NCI-H1092 (cell line): ENCODE results near the gene EDIL3.
"Not testable (repeated sequence)": the region's sequence is repeated elsewhere in the genome, so short reads cannot be mapped to it uniquely, and the experiment has no call there.

Source experiments
- DNase-seq: peaks from one replicate; lab custom pipeline; 2025; lab: John Stamatoyannopoulos, UW

Gene EDIL3

DNA sequence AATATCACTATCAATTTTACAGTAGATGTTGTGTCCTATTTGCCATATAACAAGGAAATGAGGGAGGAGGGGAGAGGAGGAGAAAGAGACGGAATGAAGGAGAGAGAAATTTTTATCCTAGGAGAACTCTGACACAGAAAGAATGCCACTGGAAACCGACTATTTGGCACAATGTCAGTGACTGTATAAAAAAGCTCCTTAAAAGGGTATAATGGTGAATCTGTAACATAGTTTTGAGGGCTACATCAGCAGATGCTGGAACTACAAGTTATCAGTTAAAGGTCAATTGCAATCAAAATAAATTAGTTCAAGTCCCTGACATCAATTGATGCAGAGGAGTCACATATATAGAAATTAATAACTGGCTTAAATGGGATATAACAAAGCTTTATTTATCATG lies 5.7 kb downstream of the EDIL3 start:
- no peak for DNase-seq

DNA sequence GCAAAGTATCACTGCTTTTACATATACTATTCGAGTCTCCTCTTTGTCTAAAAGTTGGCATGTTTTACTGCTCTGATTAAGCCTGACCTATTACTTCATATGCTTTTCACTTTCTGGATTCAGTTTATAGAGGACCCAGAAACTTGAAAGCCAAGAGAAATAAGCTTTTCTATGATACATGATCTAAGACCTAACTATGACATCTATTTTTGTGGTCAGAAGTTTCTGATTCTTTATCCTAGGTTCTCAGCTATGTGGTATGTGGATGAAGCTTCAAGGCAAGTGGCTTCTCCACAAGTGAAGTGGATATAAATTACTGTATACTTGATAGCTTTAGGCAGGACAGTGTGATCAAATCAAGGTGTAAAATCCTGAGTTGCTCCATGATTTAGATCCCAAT lies 6.3 kb downstream of the EDIL3 start:
- no peak for DNase-seq

DNA sequence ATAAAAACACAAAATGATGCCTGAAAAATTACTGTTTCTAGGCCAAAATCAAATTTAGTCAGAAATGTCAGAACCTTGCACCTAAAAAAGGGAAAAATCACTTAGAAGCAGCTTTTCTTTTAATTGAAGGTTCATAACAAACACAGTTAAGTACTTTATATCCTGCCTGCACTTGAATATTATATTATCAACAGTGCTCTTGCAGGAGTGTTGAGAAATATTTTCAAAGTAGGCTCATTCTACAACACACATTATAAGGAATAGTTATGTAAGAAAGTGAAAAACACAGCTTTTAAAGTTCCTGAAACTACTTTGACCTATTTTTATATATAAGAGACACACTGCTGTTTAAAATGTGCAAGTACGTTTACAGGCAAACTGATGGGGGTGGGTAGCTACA lies 8.3 kb downstream of the EDIL3 start:
- DNase-seq: no peak

DNA sequence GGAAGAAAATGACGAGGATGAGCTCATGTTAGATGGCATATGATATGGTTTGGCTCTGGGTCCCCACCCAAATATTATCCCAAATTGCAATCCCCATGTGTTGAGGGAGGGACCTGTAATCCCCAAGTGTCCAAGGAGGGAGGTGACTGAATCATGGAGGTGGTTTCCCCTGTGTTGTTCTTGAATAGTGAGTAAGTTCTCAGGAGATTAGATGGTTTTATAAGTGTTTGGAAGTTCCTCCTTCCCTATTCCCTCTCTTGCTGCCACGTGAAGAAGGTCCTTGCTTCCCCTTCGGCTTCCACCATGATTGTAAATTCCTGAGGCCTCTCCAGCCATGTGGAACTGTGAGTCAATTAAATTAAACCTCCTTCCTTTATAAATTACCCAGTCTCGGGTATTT lies 10.1 kb downstream of the EDIL3 start:
- DNase-seq: no peak

DNA sequence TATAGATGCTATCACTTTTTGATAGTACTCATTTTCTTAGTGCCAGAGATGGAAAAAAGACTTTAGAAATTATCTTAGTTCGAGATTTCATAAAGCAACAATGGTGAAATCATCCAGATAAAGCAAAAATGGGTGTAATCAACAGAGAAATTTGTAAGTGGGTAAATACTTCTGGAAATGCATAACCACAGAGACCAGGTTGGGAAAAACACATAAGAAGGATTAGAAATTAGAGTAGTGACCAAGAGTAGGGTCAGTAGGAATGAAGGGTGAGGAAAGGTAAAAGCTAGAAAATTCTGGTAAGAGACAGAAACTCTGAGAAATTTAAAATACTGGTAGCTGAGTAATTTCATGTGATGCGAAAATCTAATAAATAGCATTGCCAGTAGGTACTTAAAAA lies 11.2 kb downstream of the EDIL3 start:
- DNase-seq: no peak

DNA sequence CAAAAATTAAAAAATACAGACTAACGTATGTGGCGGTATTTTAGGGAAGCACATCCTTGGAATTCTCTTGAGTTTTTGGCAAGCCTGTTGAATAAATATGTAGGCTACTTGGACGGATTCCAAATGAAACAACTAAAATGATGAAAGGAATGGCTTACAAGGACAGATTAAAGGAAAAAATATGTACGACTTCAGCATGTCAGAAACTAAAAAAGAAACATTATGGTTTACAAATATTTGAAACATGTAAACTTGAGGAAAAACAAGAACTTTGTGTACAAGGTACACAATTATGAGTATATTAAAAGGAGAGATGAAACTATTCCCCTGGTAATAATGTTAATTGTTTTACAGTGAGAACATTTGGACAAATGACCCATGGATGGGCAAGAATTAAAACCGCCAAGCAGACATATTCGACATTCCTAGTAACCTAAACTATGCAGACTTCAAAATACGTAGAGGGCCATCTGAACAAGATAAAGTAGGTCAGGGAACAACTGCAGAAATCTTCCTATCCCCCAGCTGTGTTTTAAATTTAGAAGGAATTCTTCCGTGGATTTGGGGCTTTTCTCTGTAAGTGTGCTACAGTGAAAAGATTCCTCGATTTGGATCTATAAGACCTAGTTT lies 12.5 kb downstream of the EDIL3 start:
- DNase-seq: no peak

DNA sequence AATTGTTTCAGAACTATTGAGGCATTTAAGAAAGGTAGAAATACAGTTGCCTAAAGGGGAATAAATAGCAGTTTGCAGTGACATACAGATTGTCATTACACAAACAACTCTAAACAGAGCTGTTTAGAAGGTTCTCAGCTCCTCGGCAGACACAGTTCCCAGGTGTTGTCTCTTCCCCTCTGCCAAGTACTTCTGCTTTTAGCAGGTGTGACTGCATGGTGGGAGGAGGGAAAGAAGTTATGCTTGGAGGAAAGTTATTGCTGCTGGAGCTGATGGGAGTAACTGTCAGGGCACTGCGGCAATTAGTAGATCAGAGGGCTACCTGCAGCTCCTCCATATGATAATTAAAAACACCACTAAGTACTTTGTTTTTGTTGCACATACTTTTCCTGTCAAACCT lies 14.5 kb downstream of the EDIL3 start:
- DNase-seq: no peak

DNA sequence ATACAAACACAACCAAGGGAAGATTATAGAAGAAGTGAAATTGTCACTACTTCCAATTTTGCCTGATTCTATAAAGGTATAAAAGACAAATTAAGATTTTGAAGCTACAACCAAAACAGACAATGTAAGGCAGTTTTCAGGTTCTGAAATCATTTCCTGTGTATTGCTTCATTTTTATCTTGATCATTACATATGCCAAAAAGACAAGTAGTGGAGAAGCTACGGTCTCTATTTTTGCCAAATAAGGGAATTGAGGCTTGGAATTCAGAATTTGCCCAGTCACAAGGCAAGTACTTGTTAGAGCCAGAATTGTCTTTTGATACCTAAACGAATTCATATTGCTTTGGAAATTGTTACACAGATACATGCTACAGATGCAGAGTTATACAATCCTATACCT lies 20.6 kb downstream of the EDIL3 start:
- no peak for DNase-seq

DNA sequence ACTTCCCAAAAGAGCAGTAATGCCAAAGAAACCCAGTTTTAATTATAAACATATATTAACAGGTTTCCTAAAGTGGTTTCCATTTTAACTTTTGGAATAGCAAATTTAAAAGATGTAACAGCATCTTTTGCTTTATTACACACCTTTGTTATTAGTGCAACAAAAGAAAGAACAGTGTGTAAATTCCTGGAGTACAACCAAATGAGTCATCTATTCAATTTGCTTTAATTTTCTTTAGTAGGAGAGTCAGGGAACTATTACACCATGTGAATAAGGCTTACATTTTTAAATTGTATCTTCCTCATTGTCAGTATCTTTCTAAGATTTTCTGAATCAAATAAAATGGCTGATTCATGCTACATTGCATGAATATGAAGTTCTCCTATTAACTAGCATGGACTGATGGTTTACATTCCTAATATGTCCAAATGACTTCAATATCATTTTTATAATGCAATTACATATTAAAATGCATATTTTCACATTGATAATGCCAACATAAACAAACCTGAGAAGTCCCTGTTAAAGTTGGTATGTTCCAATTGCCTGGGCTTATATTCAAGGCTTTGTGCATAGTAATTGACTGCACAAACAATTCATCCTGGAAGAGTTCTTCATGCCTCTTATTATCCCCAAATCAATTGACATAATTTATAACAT lies 22.5 kb downstream of the EDIL3 start:
- no peak for DNase-seq

DNA sequence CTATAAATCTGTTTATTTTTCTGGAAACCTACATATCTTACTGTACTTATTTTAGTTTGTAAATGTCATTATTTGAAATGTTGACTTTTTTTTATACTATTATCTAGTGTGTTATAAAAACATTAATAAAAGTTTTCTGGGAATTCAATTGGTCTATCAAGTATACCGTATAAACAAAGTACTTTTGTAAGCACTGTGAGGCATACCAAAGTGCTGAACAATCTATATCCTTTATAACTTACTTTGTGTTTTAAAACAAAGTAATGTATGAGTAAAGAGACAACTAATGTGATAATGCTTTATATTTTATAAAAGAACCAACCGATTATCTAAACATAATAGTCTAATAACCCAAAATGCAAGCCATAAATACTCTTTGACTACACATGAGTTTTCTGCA lies 23.1 kb downstream of the EDIL3 start:
- no peak for DNase-seq

DNA sequence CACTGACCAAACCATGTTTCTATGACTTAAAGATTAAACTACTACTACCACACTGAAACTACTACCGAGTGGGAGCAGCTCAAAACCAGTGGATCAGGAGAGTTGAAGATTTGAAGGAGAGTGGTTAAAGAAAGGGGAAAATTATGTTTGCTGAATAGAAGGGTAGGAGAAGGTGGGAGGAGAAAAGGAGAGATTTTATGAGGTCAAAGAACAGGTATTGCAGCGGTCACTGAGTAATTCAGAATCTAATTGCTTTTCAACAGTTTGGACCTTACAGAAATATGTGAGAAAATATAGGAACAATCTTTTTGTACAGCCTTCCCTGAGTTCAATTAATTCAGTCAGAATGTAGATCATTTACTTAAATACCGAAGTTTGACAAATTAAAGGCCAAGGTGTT lies 24.6 kb downstream of the EDIL3 start:
- no peak for DNase-seq

DNA sequence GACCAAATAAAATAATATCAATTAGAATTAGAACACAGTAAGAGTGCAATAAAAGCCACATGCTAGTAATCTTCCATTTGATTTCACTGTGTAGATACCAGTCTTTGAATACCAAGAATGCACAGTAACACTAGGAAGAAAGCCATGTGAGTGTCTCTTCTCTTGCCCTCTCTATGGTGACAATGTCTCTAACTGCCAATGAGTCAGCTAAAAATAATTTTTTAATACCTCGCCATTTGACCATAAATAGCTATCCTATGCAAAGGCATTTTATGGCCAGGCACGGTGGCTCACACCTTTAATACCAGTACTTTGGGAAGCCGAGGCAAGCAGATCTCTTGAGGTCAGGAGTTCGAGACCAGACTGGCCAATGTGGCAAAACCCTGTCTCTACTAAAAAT lies 30.6 kb downstream of the EDIL3 start:
- no peak for DNase-seq

DNA sequence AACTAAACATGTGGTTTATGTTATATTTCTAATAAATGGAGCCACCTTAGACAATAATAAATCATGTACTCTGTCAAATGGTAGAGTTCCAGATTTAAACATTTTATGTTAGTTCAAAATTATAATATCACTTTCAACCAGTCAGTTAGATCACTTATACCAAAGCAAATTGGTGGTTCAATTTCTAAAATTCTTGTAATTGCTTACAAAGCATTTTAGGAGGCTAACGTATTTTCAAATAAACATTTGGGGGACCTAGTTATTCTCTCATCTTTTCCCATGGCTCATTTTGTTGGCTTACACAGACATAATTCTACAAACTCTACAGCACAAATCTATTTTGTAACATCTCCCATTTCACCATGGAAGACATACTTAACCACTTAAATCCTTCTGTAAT lies 39.9 kb downstream of the EDIL3 start:
- DNase-seq: no peak

DNA sequence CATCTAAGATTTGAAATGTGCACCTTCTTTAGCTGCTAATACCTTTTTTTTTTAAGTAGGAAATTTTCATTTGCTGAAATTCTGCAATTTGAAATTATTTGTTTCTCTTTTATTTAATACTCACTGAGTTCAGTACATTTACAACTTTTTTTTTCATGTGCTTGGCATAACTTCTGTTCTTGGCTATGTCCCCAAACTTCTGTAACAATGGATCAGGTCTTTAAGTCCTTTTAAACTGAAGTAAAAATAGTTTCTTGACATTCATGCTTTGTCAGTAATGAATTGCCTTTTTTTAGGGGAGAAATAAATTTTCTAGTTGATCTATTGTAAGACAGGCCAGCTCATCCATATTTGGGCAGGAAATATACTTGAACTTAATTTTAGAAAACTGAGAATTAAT lies 41.5 kb downstream of the EDIL3 start:
- DNase-seq: no peak

DNA sequence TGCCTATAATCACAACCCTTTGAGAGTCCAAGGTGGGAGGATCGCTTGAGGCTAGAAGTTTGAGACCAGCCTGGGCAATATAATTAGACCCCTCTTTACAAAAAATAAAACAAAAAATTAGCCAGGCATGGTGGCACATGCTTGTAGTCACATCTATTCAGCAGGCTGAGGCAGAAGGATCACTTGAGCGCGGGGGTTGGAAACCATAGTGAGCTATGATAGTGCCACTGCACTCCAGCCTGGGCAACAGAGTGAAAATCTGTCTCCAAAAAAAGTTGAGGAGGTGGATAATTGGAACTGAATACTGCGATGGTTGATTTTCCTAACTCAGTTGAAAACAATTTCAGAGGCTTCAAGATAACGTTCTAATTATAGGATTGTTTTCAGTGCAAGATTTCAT lies 52.6 kb downstream of the EDIL3 start:
- no peak for DNase-seq

DNA sequence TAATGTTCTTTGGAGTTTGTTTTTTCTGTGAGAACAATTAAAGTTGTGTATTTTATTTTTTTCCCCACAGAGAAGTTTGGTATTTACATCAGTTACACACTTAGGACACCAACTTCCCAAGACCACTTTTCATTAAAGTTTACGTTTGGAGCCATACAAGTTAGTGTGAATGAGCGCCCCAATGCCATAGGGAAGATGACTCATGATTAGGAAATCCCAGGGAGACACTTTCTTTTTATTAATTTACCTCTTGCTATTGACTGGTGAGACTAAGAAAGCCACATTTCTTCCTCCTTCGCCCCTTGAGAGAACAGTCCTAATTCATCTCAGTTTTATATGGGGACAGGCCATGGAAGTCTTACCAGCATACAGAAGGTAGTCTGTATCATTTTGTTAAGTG lies 57.1 kb downstream of the EDIL3 start:
- no peak for DNase-seq

DNA sequence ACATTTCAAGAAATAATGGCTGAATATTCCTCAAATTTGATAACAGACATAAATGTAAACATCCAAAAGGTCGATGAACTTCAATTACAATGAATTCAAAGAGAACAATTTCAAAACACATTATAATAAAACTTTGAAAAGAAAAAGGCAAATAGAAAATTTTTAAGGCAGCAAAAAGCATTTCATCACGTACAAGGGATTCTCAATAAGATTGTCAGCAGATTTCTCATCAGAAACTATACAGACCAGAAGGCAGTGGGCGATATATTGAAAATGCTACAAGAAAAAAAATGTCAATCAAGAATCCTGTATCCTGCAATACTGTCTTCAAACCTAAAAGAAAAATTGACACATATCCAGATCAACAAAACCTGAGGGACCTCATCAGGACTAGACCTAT lies 62.0 kb downstream of the EDIL3 start:
- no peak for DNase-seq

DNA sequence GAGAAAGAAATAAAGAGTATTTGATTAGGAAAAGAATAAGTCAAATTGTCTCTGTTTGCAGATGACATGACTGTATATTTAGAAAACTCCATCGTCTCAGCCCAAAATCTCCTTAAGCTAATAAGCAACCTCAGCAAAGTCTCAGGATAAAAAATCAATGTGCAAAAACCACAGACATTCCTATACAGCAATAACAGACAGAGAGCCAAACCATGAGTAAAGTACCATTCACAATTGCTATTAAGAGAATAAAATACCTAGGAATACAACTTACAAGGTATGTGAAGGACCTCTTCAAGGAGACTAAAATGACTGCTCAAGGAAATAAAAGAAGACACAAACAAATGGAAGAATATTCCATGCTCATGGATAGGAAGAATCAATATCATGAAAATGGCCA lies 66.9 kb downstream of the EDIL3 start:
- not testable (repeated sequence) for DNase-seq

DNA sequence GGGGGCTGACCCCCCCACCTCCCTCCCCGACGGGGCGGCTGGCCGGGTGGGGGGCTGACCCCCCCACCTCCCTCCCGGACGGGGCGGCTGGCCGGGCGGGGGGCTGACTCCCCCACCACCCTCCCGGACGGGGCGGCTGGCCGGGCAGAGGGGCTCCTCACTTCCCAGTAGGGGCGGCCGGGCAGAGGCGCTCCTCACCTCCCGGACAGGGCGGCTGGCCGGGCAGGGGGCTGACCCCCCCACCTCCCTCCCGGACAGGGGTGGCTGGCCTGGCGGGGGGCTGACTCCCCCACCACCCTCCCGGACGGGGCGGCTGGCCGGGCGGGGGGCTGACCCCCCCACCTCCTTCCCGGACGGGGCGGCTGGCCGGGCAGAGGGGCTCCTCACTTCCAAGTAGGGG lies 72.4 kb downstream of the EDIL3 start:
- DNase-seq: not testable (repeated sequence)

DNA sequence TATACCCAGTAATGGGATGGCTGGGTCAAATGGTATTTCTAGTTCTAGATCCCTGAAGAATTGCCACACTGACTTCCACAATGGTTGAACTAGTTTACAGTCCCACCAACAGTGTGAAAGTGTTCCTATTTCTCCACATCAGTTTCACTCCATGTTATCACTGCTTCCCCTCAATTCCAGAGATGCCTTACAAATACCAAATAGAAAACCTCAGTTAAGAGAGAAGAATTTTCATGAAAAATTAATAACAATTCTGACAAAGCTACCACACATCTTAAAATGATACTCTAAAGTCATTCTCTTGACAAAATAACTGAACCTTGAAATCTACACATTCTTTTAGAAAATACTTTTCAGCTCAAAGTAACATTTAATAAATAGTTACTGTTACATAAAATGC lies 74.8 kb downstream of the EDIL3 start:
- DNase-seq: not testable (repeated sequence)

DNA sequence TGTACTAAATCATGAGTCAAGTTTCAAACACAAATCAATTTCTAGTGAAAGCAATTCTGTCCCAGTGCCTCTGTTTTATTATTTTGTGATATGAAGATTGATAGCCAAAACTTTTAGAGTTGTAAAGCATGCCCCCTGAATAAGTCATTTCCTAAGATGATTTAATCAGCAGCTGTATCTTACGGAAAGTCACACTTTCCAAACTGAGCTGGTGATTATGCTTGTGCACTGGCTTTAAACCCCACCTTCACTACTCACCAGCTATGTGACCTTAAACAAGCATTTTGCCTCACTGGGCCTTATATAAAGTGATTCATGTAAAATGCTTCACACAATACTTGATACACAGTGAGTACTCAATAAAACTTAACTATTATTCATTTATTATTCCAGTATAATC lies 78.1 kb downstream of the EDIL3 start:
- DNase-seq: no peak

DNA sequence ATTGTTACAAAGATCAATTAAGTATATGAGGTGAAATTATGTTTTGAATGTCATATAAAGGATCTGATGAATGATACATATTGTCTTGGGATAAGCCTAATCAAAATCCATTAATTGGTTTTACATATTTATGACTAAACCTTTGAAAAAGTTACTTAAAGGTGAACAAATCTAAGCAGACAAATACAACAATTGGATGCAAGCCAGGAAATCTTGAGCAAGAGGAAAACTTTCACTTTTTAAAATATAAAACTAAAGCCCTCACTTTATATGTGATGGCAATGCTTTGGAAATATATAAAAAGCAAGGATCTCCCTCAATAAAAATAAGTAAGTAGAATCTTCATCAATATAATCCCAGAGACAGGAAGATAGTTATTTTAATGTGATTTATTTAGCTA lies 80.1 kb downstream of the EDIL3 start:
- no peak for DNase-seq

DNA sequence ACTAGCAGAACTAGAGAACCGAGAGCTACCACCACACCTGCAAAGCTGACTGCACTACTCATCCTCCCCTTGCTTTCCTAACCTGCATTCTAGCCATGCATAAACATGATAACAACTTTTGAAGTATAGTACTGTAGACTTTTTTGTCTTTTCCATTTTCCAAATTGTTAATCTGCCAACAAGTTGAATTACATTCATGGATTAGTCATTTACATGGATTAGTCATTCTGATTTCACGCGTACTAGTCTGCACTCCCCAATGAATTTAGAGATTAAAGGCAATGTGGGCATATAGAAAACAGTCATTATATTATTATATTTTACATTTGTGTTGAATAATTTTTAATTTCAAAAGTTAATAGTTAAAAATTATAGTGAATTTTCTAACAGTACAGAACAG lies 81.4 kb downstream of the EDIL3 start:
- DNase-seq: no peak

DNA sequence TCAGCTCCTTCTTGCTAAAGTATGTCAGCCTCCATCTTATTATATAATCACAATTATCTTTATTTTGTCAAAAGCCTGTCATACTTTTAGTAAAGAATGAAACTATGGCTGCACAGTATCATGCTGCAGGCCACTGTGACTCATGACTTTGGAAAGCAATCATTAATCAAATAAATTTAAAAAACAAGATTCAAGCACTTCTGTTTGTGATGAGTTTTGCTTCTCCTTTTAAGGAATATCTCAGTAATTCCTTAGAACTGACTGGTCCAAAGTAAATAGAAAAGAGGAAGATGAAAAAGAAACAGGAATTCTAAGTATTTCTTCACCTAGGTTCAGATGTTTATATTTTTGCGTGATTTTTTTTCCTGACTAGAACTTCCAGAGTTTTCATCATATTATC lies 83.1 kb downstream of the EDIL3 start:
- no peak for DNase-seq
